Stomach (tissue), 4 donors: ENCODE data around the gene ACOX2.

Experiments
- POLR2A ChIP-seq, 4 donors: fragments of 450-650 bp; IDR thresholded peaks; one replicate each; pipeline ENCODE4 v1.6.1; 2016; ENCODE audit warnings: antibody characterized with exemption in 4 of 4, control low read depth in 2 of 4, mild to moderate bottlenecking in 1 of 4, moderate library complexity in 1 of 4
- POLR2AphosphoS5 ChIP-seq, 3 donors: sonication (generic); formaldehyde crosslinking; IDR thresholded peaks; one replicate each; pipeline ENCODE4 v1.6.1; 2016; ENCODE audit warnings: antibody characterized with exemption in 3 of 3
- TF ChIP-seq, protein P1 (sequence below), 7 experiments: fragments of 450-650 bp in 4 of 7; fragments of 200-600 bp in 3 of 7; sonication (generic) in 3 of 7; IDR thresholded peaks; one replicate each; pipeline ENCODE4 v1.5.1; 2016 to 2019; ENCODE audit warnings: antibody characterized with exemption in 7 of 7, control low read depth in 2 of 7, mild to moderate bottlenecking in 1 of 7

DNA sequence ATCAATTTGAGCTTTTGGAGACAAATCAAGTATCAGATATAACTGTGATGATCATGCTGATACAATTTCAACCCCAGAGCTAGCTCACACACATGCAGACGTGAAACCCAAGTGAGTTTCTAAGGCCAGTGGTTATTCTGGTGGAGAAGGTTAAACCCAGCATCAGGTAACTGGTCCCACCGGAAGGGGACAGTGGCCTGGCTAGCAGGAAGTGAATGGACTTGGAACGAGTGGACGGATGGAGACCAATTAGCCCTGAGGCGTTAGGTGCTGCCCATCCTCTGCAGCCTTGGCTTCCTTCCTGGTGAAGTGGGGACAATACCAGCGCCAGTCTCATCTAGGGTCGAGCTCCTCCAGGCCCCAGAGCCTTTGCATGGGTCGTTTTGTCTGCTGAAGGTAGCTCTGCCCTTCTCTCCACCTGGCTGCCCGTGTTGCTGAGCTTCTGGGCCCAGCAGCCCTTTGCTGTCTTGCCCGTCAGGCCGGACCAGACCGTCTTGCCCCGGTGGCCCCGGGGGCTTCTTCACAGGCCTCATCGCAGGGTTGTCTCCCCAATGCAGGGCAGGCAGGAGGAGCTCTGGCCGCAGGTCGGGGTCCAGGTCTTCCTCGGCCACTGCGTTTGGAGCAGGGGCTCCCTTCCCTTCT is 46.0 kb downstream of the ACOX2 start:
- TF ChIP-seq, protein P1, sequence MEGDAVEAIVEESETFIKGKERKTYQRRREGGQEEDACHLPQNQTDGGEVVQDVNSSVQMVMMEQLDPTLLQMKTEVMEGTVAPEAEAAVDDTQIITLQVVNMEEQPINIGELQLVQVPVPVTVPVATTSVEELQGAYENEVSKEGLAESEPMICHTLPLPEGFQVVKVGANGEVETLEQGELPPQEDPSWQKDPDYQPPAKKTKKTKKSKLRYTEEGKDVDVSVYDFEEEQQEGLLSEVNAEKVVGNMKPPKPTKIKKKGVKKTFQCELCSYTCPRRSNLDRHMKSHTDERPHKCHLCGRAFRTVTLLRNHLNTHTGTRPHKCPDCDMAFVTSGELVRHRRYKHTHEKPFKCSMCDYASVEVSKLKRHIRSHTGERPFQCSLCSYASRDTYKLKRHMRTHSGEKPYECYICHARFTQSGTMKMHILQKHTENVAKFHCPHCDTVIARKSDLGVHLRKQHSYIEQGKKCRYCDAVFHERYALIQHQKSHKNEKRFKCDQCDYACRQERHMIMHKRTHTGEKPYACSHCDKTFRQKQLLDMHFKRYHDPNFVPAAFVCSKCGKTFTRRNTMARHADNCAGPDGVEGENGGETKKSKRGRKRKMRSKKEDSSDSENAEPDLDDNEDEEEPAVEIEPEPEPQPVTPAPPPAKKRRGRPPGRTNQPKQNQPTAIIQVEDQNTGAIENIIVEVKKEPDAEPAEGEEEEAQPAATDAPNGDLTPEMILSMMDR (IDR thresholded peaks at IDR 0.05): no peak
- TF ChIP-seq POLR2AphosphoS5 (IDR thresholded peaks at IDR 0.05) (no peak), POLR2A (IDR thresholded peaks at IDR 0.05) (no peak)
